ENCODE measurements around the gene ITPRIP.

DNA sequence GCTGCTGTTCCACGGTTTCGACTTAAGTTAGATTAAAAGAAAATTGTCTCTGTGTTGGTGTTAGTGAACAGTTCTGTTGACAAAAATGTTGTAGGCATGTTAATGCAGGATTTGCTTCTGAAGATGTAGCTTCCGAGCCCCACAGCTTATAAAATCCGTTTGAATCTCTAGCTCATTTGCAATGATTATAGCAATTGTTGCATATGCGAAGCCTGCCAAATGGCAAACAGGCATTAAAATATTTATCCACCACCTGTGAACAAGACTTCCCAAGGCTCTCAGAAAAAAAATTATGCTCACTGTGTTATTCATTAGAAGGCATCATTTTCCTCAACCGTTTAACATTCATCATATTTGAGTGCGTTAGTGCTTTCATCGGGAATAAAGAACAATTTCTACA, 29.6 kb upstream of the ITPRIP start:
- TF ChIP-seq, protein P1, sequence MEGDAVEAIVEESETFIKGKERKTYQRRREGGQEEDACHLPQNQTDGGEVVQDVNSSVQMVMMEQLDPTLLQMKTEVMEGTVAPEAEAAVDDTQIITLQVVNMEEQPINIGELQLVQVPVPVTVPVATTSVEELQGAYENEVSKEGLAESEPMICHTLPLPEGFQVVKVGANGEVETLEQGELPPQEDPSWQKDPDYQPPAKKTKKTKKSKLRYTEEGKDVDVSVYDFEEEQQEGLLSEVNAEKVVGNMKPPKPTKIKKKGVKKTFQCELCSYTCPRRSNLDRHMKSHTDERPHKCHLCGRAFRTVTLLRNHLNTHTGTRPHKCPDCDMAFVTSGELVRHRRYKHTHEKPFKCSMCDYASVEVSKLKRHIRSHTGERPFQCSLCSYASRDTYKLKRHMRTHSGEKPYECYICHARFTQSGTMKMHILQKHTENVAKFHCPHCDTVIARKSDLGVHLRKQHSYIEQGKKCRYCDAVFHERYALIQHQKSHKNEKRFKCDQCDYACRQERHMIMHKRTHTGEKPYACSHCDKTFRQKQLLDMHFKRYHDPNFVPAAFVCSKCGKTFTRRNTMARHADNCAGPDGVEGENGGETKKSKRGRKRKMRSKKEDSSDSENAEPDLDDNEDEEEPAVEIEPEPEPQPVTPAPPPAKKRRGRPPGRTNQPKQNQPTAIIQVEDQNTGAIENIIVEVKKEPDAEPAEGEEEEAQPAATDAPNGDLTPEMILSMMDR (IDR thresholded peaks at IDR 0.05): no peak
- TF ChIP-seq POLR2A (IDR thresholded peaks at IDR 0.05): no peak
